ENCODE measurements around the gene STK39. TPM values are rescaled to one million over a fixed set of nuclear protein-coding genes. Genes with fewer than 3 reads are reported as not detected.

The STK39 gene
- total RNA-seq, 1 experiment from 2014 or later = 22.5 TPM

DNA sequence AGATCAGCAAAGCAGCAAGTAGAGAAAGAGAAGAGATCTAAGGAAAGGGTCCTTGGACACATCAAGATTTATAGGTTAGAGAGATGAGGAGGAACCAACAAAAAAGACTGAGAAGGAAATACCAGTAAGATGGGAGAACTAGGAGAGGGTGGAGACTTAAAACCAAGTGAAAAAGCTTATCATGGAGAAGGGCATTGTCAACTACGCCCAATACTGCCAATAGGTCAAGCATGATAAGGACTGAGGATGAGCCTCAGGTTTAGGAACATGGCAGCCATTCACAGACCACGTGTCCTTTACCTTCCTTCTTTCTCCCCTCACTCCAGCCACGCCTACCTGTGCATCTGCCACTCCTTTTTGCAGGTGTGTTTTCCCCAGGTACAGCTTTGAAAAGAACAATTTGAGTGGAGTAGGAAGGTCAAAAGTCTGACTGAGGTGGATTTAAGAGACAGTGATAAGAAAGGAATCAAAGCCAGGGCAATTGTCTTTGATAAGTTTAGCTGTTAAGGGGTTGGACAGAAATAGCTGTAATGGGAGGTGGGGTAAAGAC lies 238.7 kb downstream of the STK39 start:
- no peak for DNase-seq (ENCODE audit: low read depth)

GRCh38 chr2:168006498-168006897 lies 240.9 kb downstream of the STK39 start:
- DNase-seq (ENCODE audit: low read depth) = no peak

DNA sequence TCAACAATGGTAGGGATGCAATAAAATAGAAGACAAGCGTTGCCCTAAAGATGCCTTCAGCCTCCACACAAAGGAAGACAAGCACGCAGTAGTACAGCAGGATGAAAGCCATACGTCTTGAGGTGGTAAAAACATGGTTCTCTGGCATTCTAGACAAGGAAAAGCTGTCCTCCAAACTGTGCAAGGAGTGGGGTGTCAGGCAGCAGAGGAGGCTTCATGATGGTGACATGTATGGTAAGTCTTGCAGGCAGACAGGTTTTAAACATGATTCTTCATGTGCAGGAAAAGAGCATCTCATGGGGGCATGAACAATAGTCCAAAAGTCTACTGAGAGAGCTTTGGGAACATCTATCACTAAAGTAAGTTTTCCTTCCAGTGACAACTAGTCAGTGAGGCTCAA lies 241.8 kb downstream of the STK39 start:
- DNase-seq (ENCODE audit: low read depth) = no peak

GRCh38 chr2:168003876-168004275 lies 243.5 kb downstream of the STK39 start:
- DNase-seq (ENCODE audit: low read depth) = no peak

GRCh38 chr2:168002021-168002553 lies 245.3 kb downstream of the STK39 start:
- peak; percentile 3 for DNase-seq (ENCODE audit: low read depth)

- DNase-seq (ENCODE audit: low read depth) = no peak
Observed at GRCh38 chr2:167992278-167992677, 255.1 kb downstream of the STK39 start.

DNA sequence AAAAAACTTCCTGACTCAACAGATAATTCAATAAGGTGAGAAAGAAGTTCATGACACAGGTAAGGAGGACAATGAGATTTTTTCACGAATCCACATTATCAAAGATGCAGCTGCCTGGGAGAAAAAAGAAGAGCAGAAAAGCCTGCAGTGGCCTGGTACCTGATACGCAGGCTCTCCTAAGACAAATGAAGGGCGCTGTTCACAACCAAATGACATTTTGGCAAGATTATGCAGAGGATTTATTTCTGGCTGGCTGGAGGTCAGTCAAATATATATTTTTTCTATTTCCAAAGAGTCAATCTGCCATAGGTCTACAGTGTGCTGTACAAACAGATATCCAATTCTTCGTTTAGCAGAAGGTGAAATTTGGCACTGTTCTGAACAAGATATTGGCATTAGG lies 257.3 kb downstream of the STK39 start:
- DNase-seq (ENCODE audit: low read depth) = no peak

- DNase-seq (ENCODE audit: low read depth) = no peak
Observed at GRCh38 chr2:167988296-167988695, 259.1 kb downstream of the STK39 start.

DNA sequence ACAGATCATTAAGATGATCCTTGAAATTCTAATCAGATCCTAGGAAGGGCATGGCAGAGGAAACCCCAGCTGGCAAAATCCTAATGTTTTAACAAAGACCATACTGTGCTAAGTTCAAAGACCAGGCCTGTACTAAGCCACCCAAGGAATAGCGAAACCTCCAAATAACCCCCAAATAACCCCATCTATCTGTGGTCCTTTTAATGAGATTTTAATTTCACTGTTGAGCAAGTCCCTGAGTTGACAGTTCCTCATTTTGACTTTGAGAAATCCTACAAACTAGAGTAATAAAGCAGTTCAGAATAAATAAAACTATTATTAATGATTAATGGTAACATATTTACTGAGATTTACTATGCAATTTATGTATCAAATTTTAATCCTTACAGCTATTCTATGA lies 259.8 kb downstream of the STK39 start:
- no peak for DNase-seq (ENCODE audit: low read depth)

DNA sequence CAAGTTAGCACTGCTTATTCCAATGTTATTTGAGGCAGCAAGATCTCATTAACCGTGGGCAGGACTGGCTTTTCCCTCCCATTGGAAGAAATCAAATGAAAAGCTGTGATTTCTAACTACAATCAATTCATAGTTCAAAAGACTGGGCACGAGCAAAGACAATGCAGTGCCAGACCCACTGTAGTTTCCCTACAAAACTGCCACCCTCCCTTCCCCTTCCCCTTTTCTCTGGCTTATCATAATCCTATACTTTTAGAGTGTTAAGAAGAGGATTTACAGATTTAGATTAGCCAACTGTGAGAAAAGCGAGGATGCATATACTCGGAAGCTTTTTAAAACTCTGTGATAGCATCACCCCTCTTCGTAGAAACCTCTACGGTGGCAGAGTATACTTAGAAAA lies 260.4 kb downstream of the STK39 start:
- no peak for DNase-seq (ENCODE audit: low read depth)

GRCh38 chr2:167986223-167986622 lies 261.2 kb downstream of the STK39 start:
- no peak for DNase-seq (ENCODE audit: low read depth)

DNA sequence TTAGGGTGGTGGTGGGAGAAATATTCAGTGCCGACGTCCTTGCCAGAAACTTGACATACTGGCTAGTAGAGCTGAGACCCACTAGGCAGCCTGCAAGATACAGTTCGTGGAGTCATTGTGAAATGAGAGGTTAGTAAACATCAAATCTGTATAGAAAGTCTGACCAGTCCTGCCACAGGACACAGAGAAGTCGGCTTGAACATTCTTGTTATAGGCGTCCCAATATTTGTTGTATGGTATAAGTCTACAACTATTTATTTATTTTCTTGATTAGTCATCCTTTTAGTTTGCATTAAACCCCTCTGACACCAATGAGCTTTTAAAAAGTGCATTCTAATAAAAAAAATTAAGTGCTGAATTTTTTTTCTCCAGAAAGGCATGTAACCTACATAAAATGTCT lies 265.4 kb downstream of the STK39 start:
- DNase-seq (ENCODE audit: low read depth) = no peak

DNA sequence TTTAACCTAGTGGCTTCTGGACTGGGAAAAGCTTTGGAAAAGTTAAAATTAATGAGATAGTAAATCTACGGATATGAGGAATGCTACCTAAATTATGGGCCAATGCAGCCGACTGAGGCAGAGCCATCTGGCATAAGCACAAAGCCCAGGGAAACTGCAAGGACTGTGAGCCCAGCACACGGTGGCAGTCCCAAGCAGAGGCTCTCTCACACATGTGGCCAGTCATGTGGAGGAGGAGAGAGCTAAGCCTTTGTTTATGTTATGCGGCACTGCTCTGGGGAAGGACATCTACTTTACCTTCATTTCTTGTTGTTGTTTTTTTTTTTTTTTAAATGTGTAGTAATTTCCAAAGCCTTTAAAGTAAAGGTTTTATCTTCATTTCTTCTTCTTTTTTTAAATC lies 267.0 kb downstream of the STK39 start:
- no peak for DNase-seq (ENCODE audit: low read depth)

DNA sequence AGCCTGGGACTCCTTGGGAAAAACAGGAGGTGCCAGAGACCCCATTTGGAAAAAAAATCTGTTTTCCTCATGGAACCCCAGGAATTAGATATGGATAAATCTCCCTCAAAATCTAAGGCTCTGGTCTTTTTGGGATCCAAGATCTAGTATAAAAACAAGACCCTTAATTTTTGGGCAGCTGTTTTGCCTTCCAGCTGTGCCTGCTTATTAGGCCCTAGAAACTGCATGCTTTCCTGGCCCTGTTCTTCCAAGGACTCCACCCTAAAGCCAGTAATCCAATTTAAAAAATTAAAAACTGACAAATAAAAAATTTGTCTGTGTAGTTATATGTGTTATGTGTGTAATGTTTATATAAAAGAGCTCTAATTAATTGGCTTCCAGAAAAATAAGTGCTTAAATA lies 274.6 kb downstream of the STK39 start:
- no peak for DNase-seq (ENCODE audit: low read depth)

DNA sequence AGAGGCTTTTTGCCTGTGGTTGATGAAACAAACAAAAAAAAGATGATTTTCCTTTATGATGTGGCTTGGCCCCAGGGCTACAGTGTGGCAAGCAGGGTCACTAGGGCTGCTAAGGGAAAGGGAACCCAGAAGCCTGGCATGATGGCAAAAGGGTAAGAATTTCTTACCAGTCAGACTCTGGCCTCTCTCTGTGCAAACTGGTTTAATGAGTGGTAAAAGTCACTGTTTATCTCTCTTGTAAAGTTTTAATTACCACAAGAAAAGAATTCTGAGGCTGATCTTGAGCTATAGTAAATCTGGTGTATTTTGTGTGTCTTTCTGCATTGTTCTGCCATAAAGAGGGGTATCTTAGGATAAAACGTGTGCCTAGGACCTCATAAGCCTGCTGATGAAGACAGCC lies 275.4 kb downstream of the STK39 start:
- no peak for DNase-seq (ENCODE audit: low read depth)

DNA sequence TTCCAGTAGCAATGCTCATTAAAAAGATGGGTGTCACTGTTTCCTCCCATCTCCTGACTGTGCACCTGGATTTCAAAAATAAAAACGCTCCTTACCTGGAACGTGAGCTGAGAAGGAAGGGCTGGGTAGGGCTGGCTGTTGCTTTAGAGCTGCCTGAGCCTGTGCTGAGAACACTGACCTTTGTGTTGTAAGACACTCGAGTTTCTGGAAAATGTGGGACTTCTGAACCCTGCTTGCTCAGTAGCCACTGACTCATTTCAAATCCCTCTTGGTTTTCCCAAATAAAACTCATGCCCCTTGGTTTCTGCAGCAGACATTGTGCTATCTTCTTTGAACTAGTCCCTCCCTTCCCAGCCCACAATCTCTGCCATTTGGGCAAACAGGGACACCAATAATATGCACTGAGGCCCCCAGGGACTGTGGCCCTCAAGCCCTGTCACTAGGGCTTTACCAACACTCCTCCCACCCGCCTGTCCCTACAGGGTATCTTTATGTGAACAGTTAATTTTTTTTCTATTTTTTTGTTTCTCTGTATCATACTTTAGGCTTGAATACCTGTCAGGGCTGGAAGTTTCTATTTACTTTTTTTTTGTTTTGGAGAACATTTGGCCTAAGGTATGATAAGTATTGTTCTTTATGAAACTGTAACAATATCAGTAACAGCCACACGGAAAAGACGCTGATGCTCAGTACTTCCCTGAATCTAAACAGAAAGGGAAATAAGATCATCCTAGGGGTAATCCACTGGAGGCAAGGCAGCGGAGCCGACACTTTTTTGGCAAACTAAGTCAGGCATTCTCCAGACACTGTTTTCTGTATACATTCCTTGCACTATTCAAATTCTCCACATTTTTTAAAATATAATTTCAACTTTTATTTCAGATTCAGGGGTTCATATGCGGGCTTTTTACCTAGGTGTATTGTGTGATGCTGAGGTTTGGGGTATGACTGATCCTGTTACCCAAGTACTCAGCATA lies 280.2 kb downstream of the STK39 start:
- DNase-seq (ENCODE audit: low read depth) = no peak

DNA sequence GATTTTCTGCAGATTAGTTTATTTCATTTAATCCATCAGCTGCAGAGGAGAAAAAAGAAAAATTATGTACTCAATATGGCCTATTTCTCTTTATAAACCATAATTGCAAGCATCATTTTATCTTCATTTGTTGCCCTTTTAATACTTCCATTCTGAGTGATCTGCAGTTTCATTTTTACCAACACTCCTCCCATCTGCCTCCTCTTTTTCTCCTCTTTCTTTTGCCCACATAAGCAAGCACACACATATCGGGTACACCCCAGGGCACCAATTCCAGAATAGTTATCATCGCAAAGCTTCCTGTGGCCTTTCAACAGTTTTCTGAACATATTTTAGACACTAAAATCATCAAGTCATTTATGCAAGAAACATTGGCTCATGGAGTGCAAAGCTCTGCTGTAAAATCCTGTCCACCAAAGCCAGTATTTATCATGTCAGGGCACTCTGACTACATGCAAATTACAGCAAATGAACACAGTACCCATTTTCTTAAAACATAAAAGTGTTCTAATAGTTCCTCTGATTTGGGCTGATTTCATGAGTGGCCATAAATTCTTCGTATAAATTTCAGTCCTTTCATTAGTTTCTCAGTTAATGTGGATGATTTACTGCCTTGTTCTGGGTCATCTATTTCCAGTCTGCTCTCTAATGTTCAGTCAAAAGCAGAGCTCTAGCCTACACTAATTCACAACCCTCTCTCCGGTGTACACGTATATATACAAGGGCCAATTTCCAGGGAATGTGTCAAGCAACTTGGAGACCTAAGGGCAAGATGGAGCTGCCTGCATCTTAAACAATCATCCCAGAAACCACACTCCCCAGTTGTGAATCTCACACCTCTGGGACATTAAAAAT lies 281.3 kb downstream of the STK39 start:
- no peak for DNase-seq (ENCODE audit: low read depth)

GRCh38 chr2:167964650-167965413 lies 282.6 kb downstream of the STK39 start:
- no peak for DNase-seq (ENCODE audit: low read depth)

GRCh38 chr2:167963899-167964649 lies 283.3 kb downstream of the STK39 start:
- DNase-seq (ENCODE audit: low read depth) = no peak

DNA sequence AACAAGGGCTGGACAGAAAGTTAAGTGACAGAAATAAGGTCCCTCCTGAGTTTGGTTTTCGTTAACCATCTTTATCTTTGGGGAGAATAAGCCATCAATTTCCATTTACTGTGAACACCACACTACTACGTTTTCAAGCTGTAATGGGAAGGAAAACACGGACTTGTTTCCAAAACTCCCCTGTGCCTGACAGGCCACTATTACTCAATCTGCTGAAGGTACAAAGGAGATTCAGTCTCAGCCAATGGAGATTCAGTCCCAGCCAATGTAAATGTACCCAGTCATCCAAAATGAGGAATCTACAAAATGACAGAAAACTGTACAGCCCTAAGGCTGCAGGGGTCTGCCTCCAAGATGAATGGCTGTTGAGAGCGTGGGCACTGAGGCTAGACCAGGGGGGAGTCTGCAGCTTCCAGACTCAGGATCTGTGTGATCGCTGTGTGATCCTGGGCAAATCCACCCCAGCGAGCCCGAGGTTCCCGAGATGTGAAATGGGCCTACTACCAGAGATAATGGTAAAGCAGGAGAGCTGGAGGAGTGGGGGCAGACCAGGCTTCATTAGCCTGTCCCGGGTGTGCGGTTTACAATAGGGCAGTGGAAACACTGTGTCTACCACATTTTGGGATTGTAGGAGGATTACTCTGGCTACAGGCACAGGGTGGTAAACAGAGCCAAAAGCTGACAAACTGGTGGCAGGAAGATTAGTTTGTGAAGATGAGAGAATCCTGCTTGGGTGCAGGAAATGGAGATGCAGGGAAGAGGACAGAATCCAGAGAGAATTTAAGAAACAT lies 284.8 kb downstream of the STK39 start:
- no peak for DNase-seq (ENCODE audit: low read depth)
